HepG2 (cell line): ENCODE data around the gene BACH2. TPM values are rescaled to one million over a fixed set of nuclear protein-coding genes. Genes with fewer than 3 reads are reported as not detected.

Experiments
- AGO1 ChIP-seq: fragments of 200-400 bp; formaldehyde crosslinking; IDR thresholded peaks from 2 replicates; pipeline ENCODE4 v1.6.1; 2017; ENCODE audit warnings: mild to moderate bottlenecking, low read depth, low read length, moderate library complexity; ENCODE audit not compliant: poor library complexity, severe bottlenecking
- BRD4 ChIP-seq: sonication (generic); formaldehyde crosslinking; IDR thresholded peaks from 2 replicates; pipeline ENCODE4 v1.4.0; 2020; ENCODE audit warnings: missing genetic modification reagents
- EED ChIP-seq: sonication (generic); formaldehyde crosslinking; IDR thresholded peaks from 2 replicates; pipeline ENCODE4 v1.5.0; 2020; ENCODE audit warnings: mild to moderate bottlenecking, missing genetic modification reagents
- JARID2 ChIP-seq: sonication (generic); formaldehyde crosslinking; IDR thresholded peaks from 2 replicates; pipeline ENCODE4 v1.8.1; 2023; ENCODE audit warnings: missing genetic modification reagents, inconsistent platforms; ENCODE audit not compliant: insufficient replicate concordance
- KLF12 ChIP-seq: sonication (generic); formaldehyde crosslinking; IDR thresholded peaks from 2 replicates; pipeline ENCODE4 v1.4.0; 2020; ENCODE audit warnings: missing genetic modification reagents, borderline replicate concordance
- RAD21 ChIP-seq: fragments of 450-650 bp; formaldehyde crosslinking; IDR thresholded peaks from 2 replicates; pipeline ENCODE4 v1.5.0; 2020; ENCODE audit warnings: mild to moderate bottlenecking
- RORA ChIP-seq: sonication (generic); formaldehyde crosslinking; IDR thresholded peaks from 2 replicates; pipeline ENCODE4 v1.5.0; 2020; ENCODE audit warnings: mild to moderate bottlenecking, missing genetic modification reagents, moderate library complexity
- SMAD3 ChIP-seq: sonication (generic); formaldehyde crosslinking; IDR thresholded peaks from 2 replicates; pipeline ENCODE4 v1.4.0; 2020; ENCODE audit warnings: missing genetic modification reagents
- ZFP90 ChIP-seq: sonication (generic); formaldehyde crosslinking; IDR thresholded peaks from 2 replicates; pipeline ENCODE4 v1.8.0; 2022; ENCODE audit warnings: missing genetic modification reagents, mild to moderate bottlenecking, inconsistent platforms, borderline replicate concordance
- ZMYM4 ChIP-seq: sonication (generic); formaldehyde crosslinking; IDR thresholded peaks from 2 replicates; pipeline ENCODE4 v1.8.1; 2023; ENCODE audit warnings: mild to moderate bottlenecking, missing genetic modification reagents
- ZNF652 ChIP-seq: IDR thresholded peaks from 2 replicates; pipeline ENCODE4 v1.6.1; 2016; ENCODE audit warnings: low read depth, borderline replicate concordance
- polyA plus RNA-seq, 8 experiments: library from polyadenylated mRNA; depleted of rRNA in 3 of 8; stranded (reverse) in 7 of 8; unstranded in 1 of 8; fragments of >200 nt; fragmentation: Illumina TruSeq in 4 of 8; extraction: Trizol in 4 of 8; gene quantifications; 2 replicates each; pipeline versions ENCODE4 v1.2.1 to v1.2.3, GENCODE V29; 2011 to 2016; ENCODE audit warnings: low read depth in 4 of 8, missing spikeins in 1 of 8, mixed read lengths in 1 of 8; ENCODE audit not compliant: insufficient read depth in 1 of 8
- total RNA-seq, 5 experiments: library from RNA; depleted of rRNA; stranded (reverse); fragments of >200 nt; fragmentation: Illumina TruSeq; extraction: Trizol; gene quantifications; 2 replicates each; pipeline ENCODE4 v1.2.3, GENCODE V29; 2016; ENCODE audit warnings: low read depth in 1 of 5
- TF ChIP-seq, protein P1 (sequence below): sonication (generic); formaldehyde crosslinking; IDR thresholded peaks from 2 replicates; pipeline ENCODE4 v1.4.0; 2020; ENCODE audit warnings: mild to moderate bottlenecking, missing genetic modification reagents
- TF ChIP-seq, protein P2 (sequence below): sonication (generic); formaldehyde crosslinking; IDR thresholded peaks from 2 replicates; pipeline ENCODE4 v1.9.0; 2022; ENCODE audit warnings: low read depth, missing genetic modification reagents

Gene BACH2
- total and polyA plus RNA-seq, 2 of the 13 experiments (the other 11 are each of a cell fraction or from before 2014, with no cell fraction given) = 0.01 TPM; not detected in 1

DNA sequence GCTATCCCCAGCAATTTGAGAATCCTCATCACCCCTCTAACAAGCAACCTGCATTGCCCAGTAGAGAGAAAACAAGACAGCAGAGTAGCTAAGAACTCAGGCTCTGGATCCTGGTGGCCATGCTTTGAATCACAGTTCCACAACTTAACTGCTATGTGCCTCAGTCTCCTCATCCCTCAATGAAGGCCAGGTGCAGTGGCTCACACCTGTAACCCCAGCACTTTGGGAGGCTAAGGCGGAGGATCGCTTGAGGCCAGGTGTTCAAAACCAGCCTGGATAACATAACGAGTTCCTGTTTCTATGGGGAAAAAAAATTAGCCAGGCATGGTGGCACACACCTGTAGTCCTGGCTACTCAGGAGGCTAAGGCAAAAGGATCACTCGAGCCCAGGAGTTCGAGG lies 23.7 kb downstream of the BACH2 start (continued):
- TF ChIP-seq ZNF652 (CRISPR knock-in tag) (no peak), KLF12 (CRISPR knock-in tag) (no peak), RAD21 (CRISPR knock-in tag) (no peak), BRD4 (CRISPR knock-in tag) (no peak), RORA (no peak), JARID2 (CRISPR knock-in tag) (no peak), SMAD3 (CRISPR knock-in tag) (no peak), ZFP90 (CRISPR knock-in tag) (no peak), EED (no peak), ZMYM4 (CRISPR knock-in tag) (no peak), AGO1 (no peak)
- TF ChIP-seq, protein P1, sequence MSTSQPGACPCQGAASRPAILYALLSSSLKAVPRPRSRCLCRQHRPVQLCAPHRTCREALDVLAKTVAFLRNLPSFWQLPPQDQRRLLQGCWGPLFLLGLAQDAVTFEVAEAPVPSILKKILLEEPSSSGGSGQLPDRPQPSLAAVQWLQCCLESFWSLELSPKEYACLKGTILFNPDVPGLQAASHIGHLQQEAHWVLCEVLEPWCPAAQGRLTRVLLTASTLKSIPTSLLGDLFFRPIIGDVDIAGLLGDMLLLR (CRISPR knock-in tag) = no peak
- TF ChIP-seq, protein P2, sequence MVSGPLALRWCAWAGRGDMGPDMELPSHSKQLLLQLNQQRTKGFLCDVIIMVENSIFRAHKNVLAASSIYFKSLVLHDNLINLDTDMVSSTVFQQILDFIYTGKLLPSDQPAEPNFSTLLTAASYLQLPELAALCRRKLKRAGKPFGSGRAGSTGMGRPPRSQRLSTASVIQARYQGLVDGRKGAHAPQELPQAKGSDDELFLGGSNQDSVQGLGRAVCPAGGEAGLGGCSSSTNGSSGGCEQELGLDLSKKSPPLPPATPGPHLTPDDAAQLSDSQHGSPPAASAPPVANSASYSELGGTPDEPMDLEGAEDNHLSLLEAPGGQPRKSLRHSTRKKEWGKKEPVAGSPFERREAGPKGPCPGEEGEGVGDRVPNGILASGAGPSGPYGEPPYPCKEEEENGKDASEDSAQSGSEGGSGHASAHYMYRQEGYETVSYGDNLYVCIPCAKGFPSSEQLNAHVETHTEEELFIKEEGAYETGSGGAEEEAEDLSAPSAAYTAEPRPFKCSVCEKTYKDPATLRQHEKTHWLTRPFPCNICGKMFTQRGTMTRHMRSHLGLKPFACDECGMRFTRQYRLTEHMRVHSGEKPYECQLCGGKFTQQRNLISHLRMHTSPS (CRISPR knock-in tag) = no peak
- TF ChIP-seq, all 625 proteins: peak for 0
